Measurements from ENCODE around the gene IL5. TPM values are rescaled to one million over a fixed set of nuclear protein-coding genes. Genes with fewer than 3 reads are reported as not detected.

The IL5 gene
- total RNA-seq, 6 donors from 2014 or later = 1.2 TPM; not detected in 5

DNA sequence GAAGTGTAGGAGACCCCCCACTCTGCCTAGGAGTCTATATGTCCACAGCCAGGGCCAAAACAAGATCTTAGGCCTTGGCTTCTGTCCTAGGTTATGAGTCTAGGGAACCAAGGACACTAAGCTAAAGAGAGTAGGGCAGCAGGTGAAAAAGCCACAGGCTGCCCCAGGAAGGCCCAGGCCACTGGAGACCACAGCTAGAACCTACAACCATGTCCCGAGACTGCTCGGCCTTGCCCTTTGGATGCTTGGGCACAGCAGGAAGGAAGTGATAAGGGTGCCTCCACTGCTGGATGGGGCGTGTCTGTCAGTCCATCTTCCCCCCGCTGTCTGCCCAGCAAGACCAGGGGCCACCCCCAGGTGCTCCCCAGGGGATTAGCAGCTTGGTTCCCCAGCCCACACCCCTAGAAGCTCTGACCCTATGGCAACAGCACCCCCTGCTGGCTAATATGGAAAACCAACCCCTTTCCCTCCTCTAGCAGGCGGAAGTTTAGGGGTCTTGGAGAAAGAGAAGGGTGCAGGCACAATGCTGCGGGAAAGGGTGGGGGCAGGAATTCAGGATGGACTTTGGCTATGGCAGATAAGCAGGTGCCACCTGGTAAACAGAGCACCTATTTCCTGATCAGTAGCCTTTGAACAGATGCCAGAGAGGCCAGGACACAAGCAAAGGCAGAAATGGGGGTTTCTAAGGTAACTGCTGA is 42.2 kb downstream of the IL5 start:
- DNase-seq = peak; percentile 49 to 66
- ATAC-seq (ENCODE audit: low FRiP score in 2 of 2) = peak; percentile 28 to 38
- H3K36me3 ChIP-seq = no peaks in the 10 kb centered on the region
- no peak overlapping the region for H3K4me3 ChIP-seq
- WGBS, 2 donors = 43 to 52% methylated on average over 5 to 6 of the region's 6 CpGs
- H3K9me3 ChIP-seq = no peaks in the 10 kb centered on the region
- TF ChIP-seq, protein P1, sequence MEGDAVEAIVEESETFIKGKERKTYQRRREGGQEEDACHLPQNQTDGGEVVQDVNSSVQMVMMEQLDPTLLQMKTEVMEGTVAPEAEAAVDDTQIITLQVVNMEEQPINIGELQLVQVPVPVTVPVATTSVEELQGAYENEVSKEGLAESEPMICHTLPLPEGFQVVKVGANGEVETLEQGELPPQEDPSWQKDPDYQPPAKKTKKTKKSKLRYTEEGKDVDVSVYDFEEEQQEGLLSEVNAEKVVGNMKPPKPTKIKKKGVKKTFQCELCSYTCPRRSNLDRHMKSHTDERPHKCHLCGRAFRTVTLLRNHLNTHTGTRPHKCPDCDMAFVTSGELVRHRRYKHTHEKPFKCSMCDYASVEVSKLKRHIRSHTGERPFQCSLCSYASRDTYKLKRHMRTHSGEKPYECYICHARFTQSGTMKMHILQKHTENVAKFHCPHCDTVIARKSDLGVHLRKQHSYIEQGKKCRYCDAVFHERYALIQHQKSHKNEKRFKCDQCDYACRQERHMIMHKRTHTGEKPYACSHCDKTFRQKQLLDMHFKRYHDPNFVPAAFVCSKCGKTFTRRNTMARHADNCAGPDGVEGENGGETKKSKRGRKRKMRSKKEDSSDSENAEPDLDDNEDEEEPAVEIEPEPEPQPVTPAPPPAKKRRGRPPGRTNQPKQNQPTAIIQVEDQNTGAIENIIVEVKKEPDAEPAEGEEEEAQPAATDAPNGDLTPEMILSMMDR (IDR thresholded peaks at IDR 0.05) = peak; percentile 77 to 93 (median 88)
- TF ChIP-seq POLR2AphosphoS5 (IDR thresholded peaks at IDR 0.05) (peak in 1 of 2 donors; percentile 19), EP300 (IDR thresholded peaks at IDR 0.05) (no peak)
- H3K27me3 ChIP-seq = no peaks in the 10 kb centered on the region
- H3K27ac ChIP-seq = peak overlapping the region; percentile 68 to 99 (median 98)
- H3K4me1 ChIP-seq = peaks cover 50 to 60% (median 55%) of the 10 kb centered on the region in 4 donors

DNA sequence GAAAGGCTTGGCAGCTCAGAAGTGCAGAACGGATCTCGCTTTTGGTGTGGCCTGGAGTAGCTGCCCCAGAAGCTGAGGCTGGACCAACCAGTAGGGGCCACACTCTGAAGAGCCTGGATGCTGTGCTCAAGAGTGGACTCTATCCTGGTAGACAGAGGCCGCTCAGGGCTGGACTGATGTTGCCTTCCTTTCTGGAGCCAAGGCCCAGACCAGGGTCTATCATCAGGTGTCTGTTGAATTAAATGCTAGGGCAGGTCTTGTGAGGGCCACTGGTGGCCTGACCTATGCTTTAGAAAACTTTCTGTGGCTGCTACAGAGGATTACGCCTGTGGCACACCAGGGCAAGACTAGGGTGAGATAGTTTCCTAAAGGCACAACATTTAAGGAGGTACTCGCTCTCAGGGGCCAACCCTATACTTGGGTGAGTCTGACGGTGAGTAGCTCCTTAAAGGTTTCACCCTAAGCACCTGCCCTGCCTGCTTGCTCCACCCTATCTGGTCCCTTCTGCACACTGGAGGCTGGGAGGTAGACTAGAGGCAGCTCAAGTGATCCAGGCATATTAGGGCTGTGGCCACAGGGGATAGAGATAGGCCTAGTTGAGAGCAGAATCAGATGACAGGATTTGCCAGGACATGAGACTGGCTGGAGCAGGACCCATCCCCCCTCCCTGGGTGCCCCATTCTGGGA is 42.9 kb downstream of the IL5 start:
- Histone ChIP-seq H3K27me3 (no peaks in the 10 kb centered on the region), H3K36me3 (no peaks in the 10 kb centered on the region), H3K4me1 (peaks cover 47 to 57% (median 52%) of the 10 kb centered on the region in 4 donors), H3K9me3 (no peaks in the 10 kb centered on the region), H3K4me3 (no peak overlapping the region), H3K27ac (peak overlapping the region; percentile 68 to 99 (median 98))
- 93% methylated on average over 6 of the region's 6 CpGs for WGBS, 2 donors
- TF ChIP-seq, protein P1 (IDR thresholded peaks at IDR 0.05) = no peak
- TF ChIP-seq EP300 (IDR thresholded peaks at IDR 0.05) (no peak), POLR2A (IDR thresholded peaks at IDR 0.05) (no peak), POLR2AphosphoS5 (IDR thresholded peaks at IDR 0.05) (no peak)
- no peak for ATAC-seq (ENCODE audit: low FRiP score in 2 of 2)
- peak in 1 of 2 donors; percentile 20 for DNase-seq

DNA sequence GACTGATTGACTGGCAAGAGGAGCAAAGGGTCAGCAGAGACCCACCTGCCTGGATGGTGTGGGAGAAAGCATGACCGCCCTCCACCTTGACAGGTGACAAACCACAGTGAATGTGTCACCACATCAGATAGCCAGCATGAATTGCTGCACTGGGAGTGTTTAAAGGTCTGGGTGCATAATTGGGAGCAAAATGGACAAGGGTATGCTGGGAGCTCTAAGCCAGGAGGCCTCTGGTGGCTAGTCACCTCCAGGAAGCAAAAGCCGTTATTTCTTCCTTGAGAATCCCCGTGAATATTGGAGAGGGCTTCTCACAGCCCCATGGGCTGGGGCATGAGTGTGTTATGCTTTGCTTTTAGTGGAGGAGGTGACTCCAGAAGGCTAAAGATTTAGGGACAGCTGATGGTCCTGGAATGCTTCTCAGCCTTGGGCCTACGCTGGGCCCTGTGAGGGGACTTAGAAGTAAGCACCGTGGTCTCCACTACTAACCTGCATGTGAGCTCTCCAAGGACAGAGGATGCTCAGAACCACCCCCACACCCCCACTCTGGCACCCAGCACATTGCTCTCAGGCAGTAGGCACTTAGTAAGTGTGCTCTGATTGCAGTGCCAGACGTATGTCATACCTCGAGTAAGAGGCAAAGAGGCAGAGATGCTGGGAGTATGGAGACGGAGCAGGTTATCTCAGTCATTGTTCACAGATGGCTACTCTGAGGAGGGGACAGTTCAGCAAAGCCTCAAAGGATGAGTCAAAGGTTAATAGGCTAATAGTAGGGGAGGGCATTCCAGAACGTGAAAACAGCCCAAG is 43.7 kb downstream of the IL5 start:
- no peaks in the 10 kb centered on the region for H3K27me3 ChIP-seq
- TF ChIP-seq POLR2A (IDR thresholded peaks at IDR 0.05) = no peak
- no peak for TF ChIP-seq EP300 (IDR thresholded peaks at IDR 0.05)
- TF ChIP-seq, protein P1 (IDR thresholded peaks at IDR 0.05) = no peak
- no peak for TF ChIP-seq POLR2AphosphoS5 (IDR thresholded peaks at IDR 0.05)
- H3K4me3 ChIP-seq = no peak overlapping the region
- no peak for DNase-seq
- WGBS, 2 donors = 65 to 69% methylated on average over 7 to 9 of the region's 9 CpGs
- H3K27ac ChIP-seq = peak overlapping the region; percentile 68 to 99 (median 98)
- no peak for ATAC-seq (ENCODE audit: low FRiP score in 2 of 2)
- H3K4me1 ChIP-seq = peaks cover 51 to 62% (median 55%) of the 10 kb centered on the region in 4 donors
- H3K9me3 ChIP-seq = no peaks in the 10 kb centered on the region
- H3K36me3 ChIP-seq = no peaks in the 10 kb centered on the region

DNA sequence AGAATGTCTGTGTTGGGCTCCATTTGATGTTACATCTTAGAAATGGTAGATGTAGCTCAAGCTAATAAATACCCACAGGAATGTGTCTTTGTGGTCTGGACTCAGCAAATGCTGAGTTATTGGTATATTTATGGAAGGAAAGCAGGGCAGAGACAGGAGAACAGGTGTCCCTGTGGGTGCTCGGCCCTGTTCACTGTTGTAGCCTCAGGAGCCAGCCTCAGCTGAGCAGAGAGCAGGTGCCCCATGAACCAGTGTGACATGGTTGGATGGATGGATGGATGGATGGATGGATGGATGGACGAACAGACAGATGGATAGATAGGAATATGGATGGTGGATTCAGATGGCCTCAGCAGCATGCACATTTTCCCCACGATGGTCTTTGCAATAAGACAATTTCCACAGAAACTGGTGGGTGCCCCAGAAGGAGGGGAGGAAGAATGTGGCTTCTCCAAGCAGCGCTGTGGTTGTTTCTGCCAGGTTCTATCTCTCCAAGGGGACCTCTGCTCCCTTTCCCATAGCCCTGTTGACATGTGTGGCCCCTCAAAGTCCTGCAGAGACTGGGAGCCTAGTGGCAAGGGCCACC is 44.5 kb downstream of the IL5 start:
- ATAC-seq (ENCODE audit: low FRiP score in 2 of 2) (no peak), DNase-seq (no peak)
- WGBS, 2 donors = 90 to 100% methylated on average over 4 of the region's 4 CpGs
- Histone ChIP-seq H3K9me3 (no peaks in the 10 kb centered on the region), H3K4me3 (no peak overlapping the region), H3K27me3 (no peaks in the 10 kb centered on the region), H3K27ac (peak overlapping the region; percentile 98 to 99 (median 98)), H3K4me1 (peaks cover 55 to 71% (median 58%) of the 10 kb centered on the region in 4 donors), H3K36me3 (no peaks in the 10 kb centered on the region)
- TF ChIP-seq, protein P1 (IDR thresholded peaks at IDR 0.05) = no peak

Measured in upper lobe of left lung (tissue), 6 donors.